ENCODE results near the gene ANKRD65. TPM values are rescaled to one million over a fixed set of nuclear protein-coding genes. Genes with fewer than 3 reads are reported as not detected.
"Not testable (repeated sequence)": the region's sequence is repeated elsewhere in the genome, so short reads cannot be mapped to it uniquely, and the experiment has no call there.

Gene ANKRD65
- total and polyA plus RNA-seq, 4 donors, result 13.5 to 54.2 (median 31.9) TPM

GRCh38 chr1:1385931-1386330, 35.1 kb downstream of the ANKRD65 start:
- ATAC-seq (ENCODE audit: insufficient read depth, low FRiP score) (no peak), DNase-seq (no peak)
- Histone ChIP-seq H3K4me1 (ENCODE audit: control insufficient read depth in 5 of 5, insufficient read depth in 5 of 5, low read length in 5 of 5) (peaks cover 0 to 4% (median 0%) of the 10 kb centered on the region in 5 donors), H3K9ac (ENCODE audit: insufficient read depth in 1 of 2, low read length in 2 of 2) (no peak overlapping the region), H3K36me3 (ENCODE audit: control insufficient read depth in 4 of 4, insufficient read depth in 4 of 4, low read length in 4 of 4) (peaks cover 19 to 52% (median 29%) of the 10 kb centered on the region in 4 donors), H3K9me3 (ENCODE audit: control insufficient read depth in 4 of 4, insufficient read depth in 3 of 4, low read length in 3 of 4) (peaks cover 0 to 2% (median 0%) of the 10 kb centered on the region in 4 donors), H3K27me3 (ENCODE audit: control insufficient read depth in 3 of 3, insufficient read depth in 3 of 3, low read length in 2 of 3) (no peaks in the 10 kb centered on the region), H3K27ac (ENCODE audit: low read depth in 1 of 2, low read length in 1 of 2) (no peak overlapping the region), H3K4me3 (no peak overlapping the region)
- 91 to 93% methylated on average over 8 of the region's 8 CpGs for WGBS, 2 donors
- no peak for TF ChIP-seq CTCF (IDR thresholded peaks at IDR 0.05; ENCODE audit: control extremely low read depth, extremely low read depth)

- not testable (repeated sequence) for H3K9me3 ChIP-seq (ENCODE audit: control insufficient read depth in 4 of 4, insufficient read depth in 3 of 4, low read length in 3 of 4); H3K4me3 ChIP-seq; H3K9ac ChIP-seq (ENCODE audit: insufficient read depth in 1 of 2, low read length in 2 of 2); H3K27ac ChIP-seq (ENCODE audit: low read depth in 1 of 2, low read length in 1 of 2); H3K27me3 ChIP-seq (ENCODE audit: control insufficient read depth in 3 of 3, insufficient read depth in 3 of 3, low read length in 2 of 3); DNase-seq; H3K4me1 ChIP-seq (ENCODE audit: control insufficient read depth in 5 of 5, insufficient read depth in 5 of 5, low read length in 5 of 5); ATAC-seq (ENCODE audit: insufficient read depth, low FRiP score)
- peaks cover 15 to 50% (median 28%) of the 10 kb centered on the region in 4 donors for H3K36me3 ChIP-seq (ENCODE audit: control insufficient read depth in 4 of 4, insufficient read depth in 4 of 4, low read length in 4 of 4)
- 95 to 96% methylated on average over 29 of the region's 29 CpGs for WGBS, 2 donors
Observed at GRCh38 chr1:1385339-1385738, 35.7 kb downstream of the ANKRD65 start.

GRCh38 chr1:1381294-1381693, 39.8 kb downstream of the ANKRD65 start:
- H3K27me3 ChIP-seq (ENCODE audit: control insufficient read depth in 3 of 3, insufficient read depth in 3 of 3, low read length in 2 of 3), result no peaks in the 10 kb centered on the region
- no peak overlapping the region for H3K27ac ChIP-seq (ENCODE audit: low read depth in 1 of 2, low read length in 1 of 2)
- H3K4me3 ChIP-seq, result no peak overlapping the region
- peaks cover under 1 to 20% (median 8%) of the 10 kb centered on the region in 4 donors for H3K36me3 ChIP-seq (ENCODE audit: control insufficient read depth in 4 of 4, insufficient read depth in 4 of 4, low read length in 4 of 4)
- no peaks in the 10 kb centered on the region for H3K9me3 ChIP-seq (ENCODE audit: control insufficient read depth in 4 of 4, insufficient read depth in 3 of 4, low read length in 3 of 4)
- TF ChIP-seq CTCF (IDR thresholded peaks at IDR 0.05; ENCODE audit: control extremely low read depth, extremely low read depth), result no peak
- ATAC-seq (ENCODE audit: insufficient read depth, low FRiP score) (no peak), DNase-seq (no peak)
- H3K4me1 ChIP-seq (ENCODE audit: control insufficient read depth in 5 of 5, insufficient read depth in 5 of 5, low read length in 5 of 5), result peaks cover 0 to 1% (median 0%) of the 10 kb centered on the region in 5 donors
- H3K9ac ChIP-seq (ENCODE audit: insufficient read depth in 1 of 2, low read length in 2 of 2), result no peak overlapping the region
- 84% methylated on average over 8 of the region's 8 CpGs for WGBS, 2 donors

GRCh38 chr1:1380860-1381259, 40.2 kb downstream of the ANKRD65 start:
- Histone ChIP-seq H3K4me1 (ENCODE audit: control insufficient read depth in 5 of 5, insufficient read depth in 5 of 5, low read length in 5 of 5) (peaks cover 0 to 4% (median 0%) of the 10 kb centered on the region in 5 donors), H3K27ac (ENCODE audit: low read depth in 1 of 2, low read length in 1 of 2) (no peak overlapping the region), H3K36me3 (ENCODE audit: control insufficient read depth in 4 of 4, insufficient read depth in 4 of 4, low read length in 4 of 4) (peaks cover 0 to 16% (median 5%) of the 10 kb centered on the region in 4 donors), H3K27me3 (ENCODE audit: control insufficient read depth in 3 of 3, insufficient read depth in 3 of 3, low read length in 2 of 3) (no peaks in the 10 kb centered on the region), H3K4me3 (no peak overlapping the region), H3K9me3 (ENCODE audit: control insufficient read depth in 4 of 4, insufficient read depth in 3 of 4, low read length in 3 of 4) (no peaks in the 10 kb centered on the region), H3K9ac (ENCODE audit: insufficient read depth in 1 of 2, low read length in 2 of 2) (no peak overlapping the region)
- TF ChIP-seq CTCF (IDR thresholded peaks at IDR 0.05; ENCODE audit: control extremely low read depth, extremely low read depth), result no peak
- ATAC-seq (ENCODE audit: insufficient read depth, low FRiP score) (no peak), DNase-seq (no peak)
- WGBS, 2 donors, result 96 to 98% methylated on average over 12 to 16 of the region's 16 CpGs
